HEK293 (cell line): Measurements from ENCODE around the gene GNPDA1.

Source experiments
- CTCF ChIA-PET: fragments of 350-600 bp; formaldehyde crosslinking; extraction: SDS; loops from one replicate; lab custom pipeline; 2021; ENCODE audit warnings: antibody characterized with exemption; lab: Yijun Ruan, JAX
- POLR2A ChIA-PET: fragments of 300-600 bp; formaldehyde crosslinking; extraction: SDS; loops from one replicate; lab custom pipeline; 2020; ENCODE audit warnings: antibody characterized with exemption, inconsistent platforms; lab: Yijun Ruan, JAX
- H3K27ac ChIP-seq: fragments of 200-500 bp; sonication (Bioruptor generic); 2 replicates; pipeline ENCODE4 v1.5.1; 2014; ENCODE audit warnings: low read depth, low read length, control low read depth, inconsistent platforms; ENCODE audit errors: extremely low read depth
- H3K36me3 ChIP-seq, 2 experiments: fragments of 200-500 bp in 1 of 2; sonication (Bioruptor generic) in 1 of 2; 1 replicate in 1 of 2; 2 replicates in 1 of 2; pipeline ENCODE4 v1.5.1; 2014 to 2017; ENCODE audit warnings: inconsistent platforms in 2 of 2, low read length in 2 of 2; ENCODE audit not compliant: control insufficient read depth in 2 of 2, insufficient read depth in 1 of 2
- H3K4me1 ChIP-seq: fragments of 200-500 bp; sonication (Bioruptor generic); 2 replicates; pipeline ENCODE4 v1.5.1; 2014; ENCODE audit warnings: mild to moderate bottlenecking, low read length, inconsistent platforms; ENCODE audit not compliant: control insufficient read depth, insufficient read depth
- H3K4me3 ChIP-seq: 2 replicates; pipeline ENCODE4 v1.5.1; 2011; ENCODE audit warnings: low read depth, mild to moderate bottlenecking, control low read depth, low read length, moderate library complexity
- H3K9me3 ChIP-seq: fragments of 200-500 bp; sonication (Bioruptor generic); 2 replicates; pipeline ENCODE4 v1.5.1; 2014; ENCODE audit warnings: low read depth, low read length, inconsistent platforms; ENCODE audit not compliant: control insufficient read depth, insufficient read depth
- EGR2 ChIP-seq: fragments of 450-650 bp; formaldehyde crosslinking; IDR thresholded peaks from 2 replicates; pipeline ENCODE4 v1.5.1; 2016; ENCODE audit warnings: low read depth, missing biosample characterization, missing genetic modification characterization
- GFI1B ChIP-seq: fragments of 450-650 bp; formaldehyde crosslinking; IDR thresholded peaks from 2 replicates; pipeline ENCODE4 v1.5.1; 2016; ENCODE audit warnings: missing biosample characterization, missing genetic modification characterization
- GLI4 ChIP-seq: fragments of 450-650 bp; formaldehyde crosslinking; IDR thresholded peaks from 2 replicates; pipeline ENCODE4 v1.5.1; 2016; ENCODE audit warnings: missing biosample characterization, missing genetic modification characterization
- HOXC10 ChIP-seq: sonication (generic); formaldehyde crosslinking; IDR thresholded peaks from 2 replicates; pipeline ENCODE4 v1.8.1; 2023; ENCODE audit warnings: mild to moderate bottlenecking, missing genetic modification reagents
- KLF1 ChIP-seq: fragments of 450-650 bp; formaldehyde crosslinking; IDR thresholded peaks from 2 replicates; pipeline ENCODE4 v1.5.1; 2016; ENCODE audit warnings: missing biosample characterization, missing genetic modification characterization
- PRDM4 ChIP-seq: fragments of 450-650 bp; formaldehyde crosslinking; IDR thresholded peaks from 2 replicates; pipeline ENCODE4 v1.5.1; 2017; ENCODE audit warnings: missing biosample characterization, missing genetic modification characterization
- ZEB2 ChIP-seq: fragments of 450-650 bp; formaldehyde crosslinking; IDR thresholded peaks from 2 replicates; pipeline ENCODE4 v1.5.1; 2016; ENCODE audit warnings: missing biosample characterization, missing genetic modification characterization
- ZFHX2 ChIP-seq: fragments of 450-650 bp; formaldehyde crosslinking; conservative IDR thresholded peaks from 2 replicates; pipeline ENCODE4 v1.5.1; 2016; ENCODE audit warnings: missing biosample characterization, missing genetic modification characterization
- ZFP41 ChIP-seq: fragments of 450-650 bp; formaldehyde crosslinking; IDR thresholded peaks from 2 replicates; pipeline ENCODE4 v1.5.1; 2016; ENCODE audit warnings: missing biosample characterization, missing genetic modification characterization, borderline replicate concordance
- ZNF112 ChIP-seq: fragments of 450-650 bp; formaldehyde crosslinking; IDR thresholded peaks from 2 replicates; pipeline ENCODE4 v1.5.0; 2017; ENCODE audit warnings: missing biosample characterization, missing genetic modification characterization
- ZNF132 ChIP-seq: fragments of 450-650 bp; formaldehyde crosslinking; IDR thresholded peaks from 2 replicates; pipeline ENCODE4 v1.5.1; 2017; ENCODE audit warnings: missing biosample characterization, missing genetic modification characterization, borderline replicate concordance
- ZNF155 ChIP-seq: fragments of 450-650 bp; formaldehyde crosslinking; IDR thresholded peaks from 2 replicates; pipeline ENCODE4 v1.5.1; 2016; ENCODE audit warnings: missing biosample characterization, missing genetic modification characterization
- ZNF202 ChIP-seq: fragments of 450-650 bp; formaldehyde crosslinking; IDR thresholded peaks from 2 replicates; pipeline ENCODE4 v1.5.1; 2016; ENCODE audit warnings: missing biosample characterization, missing genetic modification characterization, borderline replicate concordance
- ZNF214 ChIP-seq: fragments of 450-650 bp; formaldehyde crosslinking; IDR thresholded peaks from 2 replicates; pipeline ENCODE4 v1.5.1; 2017; ENCODE audit warnings: missing biosample characterization, mild to moderate bottlenecking, missing genetic modification characterization, borderline replicate concordance
- ZNF302 ChIP-seq: fragments of 450-650 bp; formaldehyde crosslinking; IDR thresholded peaks from 2 replicates; pipeline ENCODE4 v1.5.1; 2016; ENCODE audit warnings: missing biosample characterization, missing genetic modification characterization, low read depth
- ZNF324 ChIP-seq: fragments of 450-650 bp; formaldehyde crosslinking; IDR thresholded peaks from 2 replicates; pipeline ENCODE4 v1.5.1; 2016; ENCODE audit warnings: missing biosample characterization, missing genetic modification characterization
- ZNF335 ChIP-seq: fragments of 450-650 bp; formaldehyde crosslinking; conservative IDR thresholded peaks from 2 replicates; pipeline ENCODE4 v1.5.1; 2016; ENCODE audit warnings: missing biosample characterization, missing genetic modification characterization
- ZNF350 ChIP-seq: fragments of 450-650 bp; formaldehyde crosslinking; IDR thresholded peaks from 2 replicates; pipeline ENCODE4 v1.5.0; 2017; ENCODE audit warnings: missing biosample characterization, mild to moderate bottlenecking, missing genetic modification characterization
- ZNF391 ChIP-seq: fragments of 450-650 bp; formaldehyde crosslinking; IDR thresholded peaks from 2 replicates; pipeline ENCODE4 v1.5.1; 2016; ENCODE audit warnings: low read depth, missing biosample characterization, missing genetic modification characterization, borderline replicate concordance
- ZNF501 ChIP-seq: fragments of 450-650 bp; formaldehyde crosslinking; IDR thresholded peaks from 2 replicates; pipeline ENCODE4 v1.5.1; 2016; ENCODE audit warnings: missing biosample characterization, missing genetic modification characterization
- ZNF600 ChIP-seq: fragments of 450-650 bp; formaldehyde crosslinking; IDR thresholded peaks from 2 replicates; pipeline ENCODE4 v1.5.1; 2016; ENCODE audit warnings: missing biosample characterization, missing genetic modification characterization
- ZNF610 ChIP-seq: fragments of 450-650 bp; formaldehyde crosslinking; IDR thresholded peaks from 2 replicates; pipeline ENCODE4 v1.5.1; 2016; ENCODE audit warnings: missing biosample characterization, missing genetic modification characterization, borderline replicate concordance
- ZNF623 ChIP-seq: fragments of 450-650 bp; formaldehyde crosslinking; IDR thresholded peaks from 2 replicates; pipeline ENCODE4 v1.5.1; 2016; ENCODE audit warnings: missing biosample characterization, missing genetic modification characterization
- ZNF639 ChIP-seq: fragments of 450-650 bp; formaldehyde crosslinking; IDR thresholded peaks from 2 replicates; pipeline ENCODE4 v1.5.1; 2016; ENCODE audit warnings: missing biosample characterization, missing genetic modification characterization
- ZNF704 ChIP-seq: fragments of 450-650 bp; formaldehyde crosslinking; IDR thresholded peaks from 2 replicates; pipeline ENCODE4 v1.5.1; 2016; ENCODE audit warnings: missing biosample characterization, missing genetic modification characterization
- ZNF830 ChIP-seq: fragments of 450-650 bp; IDR thresholded peaks from 2 replicates; pipeline ENCODE4 v1.5.0; 2018; ENCODE audit warnings: missing biosample characterization, missing genetic modification characterization, low read depth, mild to moderate bottlenecking, moderate library complexity

Gene GNPDA1

GRCh38 chr5:142011572-142012185, 1.1 kb downstream of the GNPDA1 start:
- POLR2A ChIA-PET: interaction anchor here (0.6 to 2.6 kb wide), 5 partner anchors 10 to 98 kb away, joined by 3 to 11 read pairs (median 5); partner anchors contain the start of gene DELE1
- Histone ChIP-seq H3K4me3 (no peak overlapping the region), H3K9me3 (no peaks in the 10 kb centered on the region), H3K27ac (no peak overlapping the region), H3K4me1 (no peaks in the 10 kb centered on the region), H3K36me3 (peaks cover 0 to 30% of the 10 kb centered on the region in 2 experiments; a peak in 1 of 3 replicates)
- TF ChIP-seq ZNF302 (tag by site-specific recombination): no peak
- TF ChIP-seq PRDM4 (tag by site-specific recombination): no peak
- no peak for TF ChIP-seq KLF1
- TF ChIP-seq ZNF623 (tag by site-specific recombination): no peak
- TF ChIP-seq ZNF501 (tag by site-specific recombination): no peak
- no peak for TF ChIP-seq ZNF639 (tag by site-specific recombination)
- TF ChIP-seq ZFP41 (tag by site-specific recombination): no peak
- peak; percentile 87 for TF ChIP-seq ZNF335 (tag by site-specific recombination)
- TF ChIP-seq ZFHX2 (tag by site-specific recombination): peak; percentile 57
- no peak for TF ChIP-seq ZNF830 (tag by site-specific recombination)
- no peak for TF ChIP-seq ZNF155 (tag by site-specific recombination)
- peak; percentile 38; the same call in 1 of the 2 replicates for TF ChIP-seq EGR2 (tag by site-specific recombination)
- TF ChIP-seq ZNF391 (tag by site-specific recombination): no peak
- TF ChIP-seq ZNF324: no peak
- CTCF ChIA-PET: interaction anchor here (0.6 to 5.8 kb wide), 18 partner anchors 11 to 687 kb away, joined by 3 to 43 read pairs (median 4); no protein-coding TSS in a partner anchor

DNA sequence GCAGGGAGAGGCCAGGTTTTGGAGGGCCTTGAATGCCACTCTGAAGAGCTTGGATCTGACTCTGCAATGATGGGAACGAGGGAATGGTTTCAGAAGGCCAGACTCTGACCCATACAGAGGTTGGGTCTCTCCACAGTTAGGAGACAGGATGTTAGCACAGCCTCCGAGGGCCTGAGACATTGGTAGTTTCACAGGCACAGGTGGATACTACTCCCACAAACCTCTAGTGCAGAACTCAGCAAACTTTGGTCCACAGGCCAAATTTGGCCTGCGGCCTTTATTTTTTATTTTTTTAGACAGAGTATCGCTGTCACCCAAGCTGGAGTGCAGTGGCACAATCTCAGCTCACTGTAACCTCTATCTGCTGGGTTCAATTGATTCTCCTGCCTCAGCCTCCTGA, 2.9 kb downstream of the GNPDA1 start:
- no peaks in the 10 kb centered on the region for H3K4me1 ChIP-seq
- ChIA-PET CTCF (interaction anchor here (0.5 to 4.0 kb wide), 5 partner anchors 73 to 310 kb away, joined by 3 to 23 read pairs (median 5); no protein-coding TSS in a partner anchor), POLR2A (no interaction called here)
- TF ChIP-seq GLI4 (tag by site-specific recombination) (no peak), GFI1B (no peak), ZEB2 (tag by site-specific recombination) (no peak), ZNF132 (tag by site-specific recombination) (no peak), ZNF600 (tag by site-specific recombination) (no peak), ZNF214 (tag by site-specific recombination) (no peak), HOXC10 (CRISPR knock-in tag) (no peak), ZNF704 (no peak), ZNF610 (no peak), ZNF112 (no peak), ZNF202 (tag by site-specific recombination) (no peak), ZNF350 (tag by site-specific recombination) (no peak)
- peaks cover 0 to 46% of the 10 kb centered on the region in 2 experiments; a peak in 1 of 3 replicates for H3K36me3 ChIP-seq
- no peak overlapping the region for H3K4me3 ChIP-seq
- H3K27ac ChIP-seq: no peak overlapping the region
- no peaks in the 10 kb centered on the region for H3K9me3 ChIP-seq
